GM23338 (cell line): ENCODE results near the gene MYADM.

Source experiments
- CREB1 ChIP-seq: fragments of 250-450 bp; sonication (Bioruptor Pico); IDR thresholded peaks from 2 replicates; pipeline ENCODE4 v1.5.0; 2020; ENCODE audit warnings: low read depth, mild to moderate bottlenecking, moderate library complexity
- CTCF ChIP-seq, 2 experiments: fragments of 200-600 bp in 1 of 2; sonication (generic) in 1 of 2; conservative IDR thresholded peaks; 2 replicates each; pipeline versions ENCODE4 v1.5.1 to v1.6.1; 2016 to 2017; ENCODE audit warnings: antibody characterized with exemption in 2 of 2, low read depth in 2 of 2, mild to moderate bottlenecking in 2 of 2, moderate library complexity in 1 of 2
- EZH2 ChIP-seq: fragments of 200-600 bp; sonication (generic); IDR thresholded peaks from one replicate; pipeline ENCODE4 v1.8.0; 2017; ENCODE audit warnings: antibody characterized with exemption, mild to moderate bottlenecking, low read depth; ENCODE audit not compliant: unreplicated experiment
- EZH2phosphoT487 ChIP-seq: fragments of 200-600 bp; sonication (generic); IDR thresholded peaks from one replicate; pipeline ENCODE4 v1.8.1; 2018; ENCODE audit warnings: antibody characterized with exemption; ENCODE audit not compliant: unreplicated experiment
- JUNB ChIP-seq: IDR thresholded peaks from one replicate; pipeline ENCODE4 v1.6.1; 2016; ENCODE audit warnings: antibody characterized with exemption; ENCODE audit not compliant: unreplicated experiment
- POLR2AphosphoS5 ChIP-seq: IDR thresholded peaks from 2 replicates; pipeline ENCODE4 v1.6.1; 2016; ENCODE audit warnings: antibody characterized with exemption, low read depth
- REST ChIP-seq: IDR thresholded peaks from one replicate; pipeline ENCODE4 v1.6.1; 2018; ENCODE audit warnings: antibody characterized with exemption; ENCODE audit not compliant: unreplicated experiment
- ZNF114 ChIP-seq: fragments of 250-450 bp; sonication (Bioruptor Pico); IDR thresholded peaks from 2 replicates; pipeline ENCODE4 v1.5.0; 2020; ENCODE audit warnings: mild to moderate bottlenecking, moderate library complexity

- TF ChIP-seq CTCF (conservative IDR thresholded peaks at IDR 0.05; ENCODE audit: low read depth in 2 of 2) (no peak), POLR2AphosphoS5 (no peak), REST (no peak), ZNF114 (CRISPR knock-in tag) (no peak), CREB1 (no peak), EZH2 (no peak), JUNB (no peak), EZH2phosphoT487 (no peak)
These were observed 25.3 kb downstream of the MYADM start for GRCh38 chr19:53892981-53893325.
